Caco-2 (cell line): Measurements from ENCODE around the gene AP4S1. TPM values are rescaled to one million over a fixed set of nuclear protein-coding genes. Genes with fewer than 3 reads are reported as not detected.
"Not testable (repeated sequence)": the region's sequence is repeated elsewhere in the genome, so short reads cannot be mapped to it uniquely, and the experiment has no call there.

Experiments
- BruUV-seq: library from RNA; stranded (reverse); fragments of 400-500 nt; replicated peaks from 2 replicates; lab custom pipeline; 2021; lab: Mats Ljungman, UMichigan
- CTCF ChIA-PET: fragments of 300-600 bp; sonication (Branson Sonifier 250); formaldehyde crosslinking; loops from one replicate; lab custom pipeline; 2022; ENCODE audit warnings: antibody characterized with exemption; lab: Charles Lee
- POLR2A ChIA-PET: fragments of 300-600 bp; sonication (Branson Sonifier 250); formaldehyde crosslinking; loops from one replicate; lab custom pipeline; 2022; ENCODE audit warnings: antibody characterized with exemption; lab: Charles Lee
- DNase-seq, 2 experiments: peaks; one replicate each; pipeline versions ENCODE4 v3.0.0 to v3.0.0-alpha.2; 2020 to 2022
- H3K27me3 ChIP-seq: replicated peaks from 2 replicates; pipeline ENCODE4 v1.6.0; 2011; ENCODE audit warnings: low read length; ENCODE audit not compliant: control insufficient read depth, insufficient read depth
- H3K36me3 ChIP-seq: 2 replicates; pipeline ENCODE4 v1.5.1; 2011; ENCODE audit warnings: low read length; ENCODE audit not compliant: control insufficient read depth, insufficient read depth
- H3K4me1 ChIP-seq: fragments of 250-450 bp; sonication (Bioruptor Pico); 2 replicates; pipeline ENCODE4 v1.5.1; 2020; ENCODE audit warnings: mild to moderate bottlenecking
- H3K4me3 ChIP-seq: 2 replicates; pipeline ENCODE4 v1.5.1; 2011; ENCODE audit warnings: low read depth, mild to moderate bottlenecking, control low read depth, low read length
- H3K9me3 ChIP-seq: fragments of 250-450 bp; sonication (Bioruptor Pico); 2 replicates; pipeline ENCODE4 v1.5.1; 2020; ENCODE audit warnings: mild to moderate bottlenecking, moderate library complexity
- H3K27ac Mint-ChIP-seq: one replicate; pipeline ENCODE4 v1.8.0; 2022; ENCODE audit warnings: mixed read lengths; ENCODE audit not compliant: unreplicated experiment
- H3K27me3 Mint-ChIP-seq: one replicate; pipeline ENCODE4 v1.8.0; 2022; ENCODE audit warnings: mixed read lengths; ENCODE audit not compliant: insufficient read depth, unreplicated experiment
- H3K36me3 Mint-ChIP-seq: one replicate; pipeline ENCODE4 v1.8.0; 2022; ENCODE audit warnings: mild to moderate bottlenecking, mixed read lengths; ENCODE audit not compliant: insufficient read depth, unreplicated experiment
- H3K4me1 Mint-ChIP-seq: one replicate; pipeline ENCODE4 v1.8.0; 2022; ENCODE audit warnings: low read depth, mixed read lengths; ENCODE audit not compliant: unreplicated experiment
- H3K4me3 Mint-ChIP-seq: one replicate; pipeline ENCODE4 v1.8.0; 2022; ENCODE audit warnings: mild to moderate bottlenecking, moderate library complexity, mixed read lengths; ENCODE audit not compliant: unreplicated experiment
- H3K9me3 Mint-ChIP-seq: one replicate; pipeline ENCODE4 v1.8.0; 2022; ENCODE audit warnings: mixed read lengths; ENCODE audit not compliant: unreplicated experiment
- intact Hi-C: fragments of 100-400 bp; cut with micrococcal nuclease; formaldehyde crosslinking; loops from one replicate; pipeline ENCODE4 v1.10.0; 2022; ENCODE audit not compliant: unreplicated experiment
- total RNA-seq: library from RNA; stranded (reverse); gene quantifications from 2 replicates; pipeline ENCODE4 v1.2.3, GENCODE V29; 2022
- TF ChIP-seq, protein P1 (sequence below), 2 experiments: fragments of 200-600 bp in 1 of 2; IDR thresholded peaks; 1 replicate in 1 of 2; 2 replicates in 1 of 2; pipeline versions ENCODE4 v1.5.1 to v1.8.0; 2011 to 2022; ENCODE audit warnings: antibody characterized with exemption in 1 of 2, control low read depth in 1 of 2, inconsistent platforms in 1 of 2, low read depth in 1 of 2, low read length in 1 of 2, mild to moderate bottlenecking in 1 of 2, moderate library complexity in 1 of 2; ENCODE audit not compliant: insufficient read depth in 1 of 2, severe bottlenecking in 1 of 2, unreplicated experiment in 1 of 2

AP4S1 gene
- total RNA-seq, 1 experiment from 2014 or later: 13.2 TPM

- peak in 1 of 2 experiments; percentile 15 for DNase-seq
- Histone ChIP-seq H3K27me3 (no peaks in the 10 kb centered on the region), H3K4me3 (no peak overlapping the region), H3K4me1 (no peaks in the 10 kb centered on the region), H3K9me3 (no peaks in the 10 kb centered on the region), H3K36me3 (no peaks in the 10 kb centered on the region)
- ChIA-PET CTCF (no interaction called here), POLR2A (no interaction called here)
- peaks cover 4% of the 10 kb centered on the region for H3K36me3 Mint-ChIP-seq
- intact Hi-C loops: no loop called here
- no peak overlapping the region for H3K27ac Mint-ChIP-seq
- H3K4me1 Mint-ChIP-seq: no peaks in the 10 kb centered on the region
- H3K4me3 Mint-ChIP-seq: no peak overlapping the region
- H3K27me3 Mint-ChIP-seq: no peaks in the 10 kb centered on the region
- TF ChIP-seq, protein P1, sequence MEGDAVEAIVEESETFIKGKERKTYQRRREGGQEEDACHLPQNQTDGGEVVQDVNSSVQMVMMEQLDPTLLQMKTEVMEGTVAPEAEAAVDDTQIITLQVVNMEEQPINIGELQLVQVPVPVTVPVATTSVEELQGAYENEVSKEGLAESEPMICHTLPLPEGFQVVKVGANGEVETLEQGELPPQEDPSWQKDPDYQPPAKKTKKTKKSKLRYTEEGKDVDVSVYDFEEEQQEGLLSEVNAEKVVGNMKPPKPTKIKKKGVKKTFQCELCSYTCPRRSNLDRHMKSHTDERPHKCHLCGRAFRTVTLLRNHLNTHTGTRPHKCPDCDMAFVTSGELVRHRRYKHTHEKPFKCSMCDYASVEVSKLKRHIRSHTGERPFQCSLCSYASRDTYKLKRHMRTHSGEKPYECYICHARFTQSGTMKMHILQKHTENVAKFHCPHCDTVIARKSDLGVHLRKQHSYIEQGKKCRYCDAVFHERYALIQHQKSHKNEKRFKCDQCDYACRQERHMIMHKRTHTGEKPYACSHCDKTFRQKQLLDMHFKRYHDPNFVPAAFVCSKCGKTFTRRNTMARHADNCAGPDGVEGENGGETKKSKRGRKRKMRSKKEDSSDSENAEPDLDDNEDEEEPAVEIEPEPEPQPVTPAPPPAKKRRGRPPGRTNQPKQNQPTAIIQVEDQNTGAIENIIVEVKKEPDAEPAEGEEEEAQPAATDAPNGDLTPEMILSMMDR (IDR thresholded peaks at IDR 0.05; ENCODE audit: insufficient read depth in 1 of 2, low read depth in 1 of 2, low read length in 1 of 2, severe bottlenecking in 1 of 2, unreplicated experiment in 1 of 2): peak in 1 of 2 experiments; percentile 11
- H3K9me3 Mint-ChIP-seq: no peaks in the 10 kb centered on the region
- no TSS peak for BruUV-seq
These were observed 58.9 kb downstream of the AP4S1 start for GRCh38 chr14:31084385-31084784.

GRCh38 chr14:31085027-31085426 lies 59.6 kb downstream of the AP4S1 start:
- Mint-ChIP-seq H3K36me3 (peaks cover 4% of the 10 kb centered on the region), H3K9me3 (no peaks in the 10 kb centered on the region), H3K4me3 (no peak overlapping the region), H3K27me3 (no peaks in the 10 kb centered on the region), H3K4me1 (no peaks in the 10 kb centered on the region), H3K27ac (no peak overlapping the region)
- Histone ChIP-seq H3K36me3 (no peaks in the 10 kb centered on the region), H3K4me3 (no peak overlapping the region), H3K9me3 (no peaks in the 10 kb centered on the region), H3K4me1 (no peaks in the 10 kb centered on the region), H3K27me3 (no peaks in the 10 kb centered on the region)
- DNase-seq: no peak
- TF ChIP-seq, protein P1 (IDR thresholded peaks at IDR 0.05; ENCODE audit: insufficient read depth in 1 of 2, low read depth in 1 of 2, low read length in 1 of 2, severe bottlenecking in 1 of 2, unreplicated experiment in 1 of 2): no peak
- ChIA-PET CTCF (no interaction called here), POLR2A (no interaction called here)
- BruUV-seq: no TSS peak
- intact Hi-C loops: no loop called here

GRCh38 chr14:31086466-31086865 lies 61.0 kb downstream of the AP4S1 start:
- CTCF ChIA-PET, H3K27ac Mint-ChIP-seq, intact Hi-C loops: not testable (repeated sequence)

More at GRCh38 chr14:31086466-31086865, 61.0 kb downstream of the AP4S1 start:
- peaks cover 13% of the 10 kb centered on the region; the same call in 1 of the 2 replicates for H3K4me1 ChIP-seq
- H3K36me3 Mint-ChIP-seq, H3K9me3 ChIP-seq, DNase-seq, H3K27me3 ChIP-seq, H3K36me3 ChIP-seq, POLR2A ChIA-PET, H3K9me3 Mint-ChIP-seq, H3K4me3 Mint-ChIP-seq, H3K4me3 ChIP-seq, H3K27me3 Mint-ChIP-seq, BruUV-seq: not testable (repeated sequence)
- peaks cover 11% of the 10 kb centered on the region for H3K4me1 Mint-ChIP-seq
